HEK293 (cell line): ENCODE data around the gene MCF2L.

Experiments used
- KLF1 ChIP-seq: fragments of 450-650 bp; formaldehyde crosslinking; IDR thresholded peaks from 2 replicates; pipeline ENCODE4 v1.5.1; 2016; ENCODE audit warnings: missing biosample characterization, missing genetic modification characterization
- KLF10 ChIP-seq: fragments of 450-650 bp; IDR thresholded peaks from 2 replicates; pipeline ENCODE4 v1.5.1; 2018; ENCODE audit warnings: missing biosample characterization, mild to moderate bottlenecking, missing genetic modification characterization
- OSR2 ChIP-seq: fragments of 450-650 bp; formaldehyde crosslinking; IDR thresholded peaks from 2 replicates; pipeline ENCODE4 v1.5.1; 2016; ENCODE audit warnings: missing biosample characterization, missing genetic modification characterization
- ZBTB21 ChIP-seq: fragments of 450-650 bp; formaldehyde crosslinking; IDR thresholded peaks from 2 replicates; pipeline ENCODE4 v1.5.1; 2017; ENCODE audit warnings: missing biosample characterization, missing genetic modification characterization
- ZBTB7A ChIP-seq: fragments of 450-650 bp; formaldehyde crosslinking; IDR thresholded peaks from 2 replicates; pipeline ENCODE4 v1.5.1; 2016; ENCODE audit warnings: low read depth, missing biosample characterization, missing genetic modification characterization
- ZEB2 ChIP-seq: fragments of 450-650 bp; formaldehyde crosslinking; IDR thresholded peaks from 2 replicates; pipeline ENCODE4 v1.5.1; 2016; ENCODE audit warnings: missing biosample characterization, missing genetic modification characterization
- ZFP69B ChIP-seq: fragments of 450-650 bp; formaldehyde crosslinking; IDR thresholded peaks from 2 replicates; pipeline ENCODE4 v1.5.1; 2016; ENCODE audit warnings: missing biosample characterization, missing genetic modification characterization
- ZNF404 ChIP-seq: fragments of 450-650 bp; formaldehyde crosslinking; IDR thresholded peaks from 2 replicates; pipeline ENCODE4 v1.5.1; 2017; ENCODE audit warnings: missing biosample characterization, missing genetic modification characterization
- ZNF426 ChIP-seq: fragments of 450-650 bp; formaldehyde crosslinking; IDR thresholded peaks from 2 replicates; pipeline ENCODE4 v1.5.1; 2017; ENCODE audit warnings: missing biosample characterization, missing genetic modification characterization, mild to moderate bottlenecking, inconsistent platforms, moderate library complexity
- ZNF433 ChIP-seq: fragments of 450-650 bp; formaldehyde crosslinking; IDR thresholded peaks from 2 replicates; pipeline ENCODE4 v1.5.1; 2016; ENCODE audit warnings: missing biosample characterization, missing genetic modification characterization, low read depth
- ZNF548 ChIP-seq: fragments of 450-650 bp; formaldehyde crosslinking; IDR thresholded peaks from 2 replicates; pipeline ENCODE4 v1.5.1; 2016; ENCODE audit warnings: missing biosample characterization, missing genetic modification characterization
- ZNF654 ChIP-seq: fragments of 450-650 bp; formaldehyde crosslinking; IDR thresholded peaks from 2 replicates; pipeline ENCODE4 v1.5.1; 2016; ENCODE audit warnings: low read depth, missing biosample characterization, missing genetic modification characterization
- TF ChIP-seq, protein P1 (sequence below): fragments of 450-650 bp; formaldehyde crosslinking; IDR thresholded peaks from 2 replicates; pipeline ENCODE4 v1.5.1; 2016; ENCODE audit warnings: missing biosample characterization, missing genetic modification characterization
- TF ChIP-seq, protein P2 (sequence below): fragments of 450-650 bp; formaldehyde crosslinking; IDR thresholded peaks from 2 replicates; pipeline ENCODE4 v1.5.1; 2016; ENCODE audit warnings: missing biosample characterization, missing genetic modification characterization
- TF ChIP-seq, protein P3 (sequence below): fragments of 450-650 bp; formaldehyde crosslinking; IDR thresholded peaks from 2 replicates; pipeline ENCODE4 v1.5.1; 2016; ENCODE audit warnings: missing biosample characterization, missing genetic modification characterization
- TF ChIP-seq, protein P4 (sequence below): fragments of 450-650 bp; formaldehyde crosslinking; IDR thresholded peaks from 2 replicates; pipeline ENCODE4 v1.5.1; 2016; ENCODE audit warnings: missing biosample characterization, missing genetic modification characterization
- TF ChIP-seq, protein P5 (sequence below): fragments of 450-650 bp; formaldehyde crosslinking; conservative IDR thresholded peaks from 2 replicates; pipeline ENCODE4 v1.5.1; 2016; ENCODE audit warnings: low read depth, missing biosample characterization, missing genetic modification characterization
- TF ChIP-seq, protein P6 (sequence below): fragments of 450-650 bp; formaldehyde crosslinking; IDR thresholded peaks from 2 replicates; pipeline ENCODE4 v1.5.0; 2017; ENCODE audit warnings: missing biosample characterization, missing genetic modification characterization, borderline replicate concordance
- TF ChIP-seq, protein P7 (sequence below): fragments of 450-650 bp; formaldehyde crosslinking; IDR thresholded peaks from 2 replicates; pipeline ENCODE4 v1.5.1; 2016; ENCODE audit warnings: missing biosample characterization, missing genetic modification characterization

Gene MCF2L

DNA sequence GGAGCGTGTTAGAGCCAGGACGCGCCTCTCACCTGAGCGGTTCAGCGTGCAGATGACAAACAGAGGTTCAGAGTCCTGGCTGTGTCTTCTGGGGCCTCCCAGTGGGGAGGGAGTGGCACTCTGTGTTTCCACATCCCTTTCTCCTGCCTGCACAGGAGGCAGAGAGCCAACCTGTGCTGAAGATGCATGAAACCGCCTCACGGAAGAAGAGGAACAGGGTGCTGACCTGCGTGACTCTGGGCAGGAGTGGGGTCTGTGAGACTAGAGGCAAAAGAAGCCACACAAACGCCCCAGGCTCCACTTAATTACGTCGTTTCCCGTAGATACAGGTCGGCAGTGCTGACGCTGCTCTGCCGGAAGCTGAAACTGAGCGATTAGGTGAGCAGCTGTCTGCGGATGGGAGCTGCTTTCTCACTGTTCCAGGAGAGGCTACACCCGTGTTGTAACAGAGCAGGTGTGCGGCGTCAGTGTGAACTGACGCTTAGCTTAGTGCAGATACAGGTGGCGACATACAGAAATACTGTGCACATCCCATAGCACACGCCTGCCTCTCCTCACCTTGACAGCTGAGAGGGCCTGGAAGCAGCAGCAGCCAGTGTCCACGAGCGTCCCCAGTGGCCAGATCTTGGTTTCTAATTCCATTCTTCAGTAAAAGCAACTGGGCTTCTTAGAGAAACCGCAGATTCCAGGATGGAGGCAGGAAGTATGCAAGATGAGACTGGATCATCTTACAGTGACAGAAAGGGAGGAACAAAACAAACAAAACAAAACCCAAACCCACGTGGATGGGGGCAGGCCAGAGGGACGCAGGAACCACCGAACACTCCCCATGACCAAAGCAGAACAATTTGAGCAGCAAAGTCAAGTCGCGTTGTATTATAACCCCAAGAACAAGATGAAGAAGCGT is 37.7 kb upstream of the MCF2L start (continued):
- TF ChIP-seq ZNF433 (tag by site-specific recombination) = no peak
- TF ChIP-seq, protein P1, sequence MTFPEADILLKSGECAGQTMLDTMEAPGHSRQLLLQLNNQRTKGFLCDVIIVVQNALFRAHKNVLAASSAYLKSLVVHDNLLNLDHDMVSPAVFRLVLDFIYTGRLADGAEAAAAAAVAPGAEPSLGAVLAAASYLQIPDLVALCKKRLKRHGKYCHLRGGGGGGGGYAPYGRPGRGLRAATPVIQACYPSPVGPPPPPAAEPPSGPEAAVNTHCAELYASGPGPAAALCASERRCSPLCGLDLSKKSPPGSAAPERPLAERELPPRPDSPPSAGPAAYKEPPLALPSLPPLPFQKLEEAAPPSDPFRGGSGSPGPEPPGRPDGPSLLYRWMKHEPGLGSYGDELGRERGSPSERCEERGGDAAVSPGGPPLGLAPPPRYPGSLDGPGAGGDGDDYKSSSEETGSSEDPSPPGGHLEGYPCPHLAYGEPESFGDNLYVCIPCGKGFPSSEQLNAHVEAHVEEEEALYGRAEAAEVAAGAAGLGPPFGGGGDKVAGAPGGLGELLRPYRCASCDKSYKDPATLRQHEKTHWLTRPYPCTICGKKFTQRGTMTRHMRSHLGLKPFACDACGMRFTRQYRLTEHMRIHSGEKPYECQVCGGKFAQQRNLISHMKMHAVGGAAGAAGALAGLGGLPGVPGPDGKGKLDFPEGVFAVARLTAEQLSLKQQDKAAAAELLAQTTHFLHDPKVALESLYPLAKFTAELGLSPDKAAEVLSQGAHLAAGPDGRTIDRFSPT = no peak
- TF ChIP-seq, protein P2, sequence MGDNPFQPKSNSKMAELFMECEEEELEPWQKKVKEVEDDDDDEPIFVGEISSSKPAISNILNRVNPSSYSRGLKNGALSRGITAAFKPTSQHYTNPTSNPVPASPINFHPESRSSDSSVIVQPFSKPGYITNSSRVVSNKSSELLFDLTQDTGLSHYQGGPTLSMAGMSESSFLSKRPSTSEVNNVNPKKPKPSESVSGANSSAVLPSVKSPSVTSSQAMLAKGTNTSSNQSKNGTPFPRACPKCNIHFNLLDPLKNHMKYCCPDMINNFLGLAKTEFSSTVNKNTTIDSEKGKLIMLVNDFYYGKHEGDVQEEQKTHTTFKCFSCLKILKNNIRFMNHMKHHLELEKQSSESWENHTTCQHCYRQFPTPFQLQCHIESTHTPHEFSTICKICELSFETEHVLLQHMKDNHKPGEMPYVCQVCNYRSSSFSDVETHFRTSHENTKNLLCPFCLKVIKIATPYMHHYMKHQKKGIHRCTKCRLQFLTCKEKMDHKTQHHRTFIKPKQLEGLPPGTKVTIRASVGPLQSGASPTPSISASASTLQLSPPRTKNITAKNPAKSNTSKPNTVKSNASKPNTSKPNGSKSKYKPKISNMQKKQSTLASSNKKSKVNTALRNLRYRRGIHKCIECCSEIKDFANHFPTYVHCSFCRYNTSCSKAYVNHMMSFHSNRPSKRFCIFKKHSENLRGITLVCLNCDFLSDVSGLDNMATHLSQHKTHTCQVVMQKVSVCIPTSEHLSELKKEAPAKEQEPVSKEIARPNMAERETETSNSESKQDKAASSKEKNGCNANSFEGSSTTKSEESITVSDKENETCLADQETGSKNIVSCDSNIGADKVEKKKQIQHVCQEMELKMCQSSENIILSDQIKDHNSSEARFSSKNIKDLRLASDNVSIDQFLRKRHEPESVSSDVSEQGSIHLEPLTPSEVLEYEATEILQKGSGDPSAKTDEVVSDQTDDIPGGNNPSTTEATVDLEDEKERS (tag by site-specific recombination) = peak; percentile 6; the same call in 1 of the 2 replicates
- TF ChIP-seq ZNF426 (tag by site-specific recombination) = no peak
- TF ChIP-seq, protein P3, sequence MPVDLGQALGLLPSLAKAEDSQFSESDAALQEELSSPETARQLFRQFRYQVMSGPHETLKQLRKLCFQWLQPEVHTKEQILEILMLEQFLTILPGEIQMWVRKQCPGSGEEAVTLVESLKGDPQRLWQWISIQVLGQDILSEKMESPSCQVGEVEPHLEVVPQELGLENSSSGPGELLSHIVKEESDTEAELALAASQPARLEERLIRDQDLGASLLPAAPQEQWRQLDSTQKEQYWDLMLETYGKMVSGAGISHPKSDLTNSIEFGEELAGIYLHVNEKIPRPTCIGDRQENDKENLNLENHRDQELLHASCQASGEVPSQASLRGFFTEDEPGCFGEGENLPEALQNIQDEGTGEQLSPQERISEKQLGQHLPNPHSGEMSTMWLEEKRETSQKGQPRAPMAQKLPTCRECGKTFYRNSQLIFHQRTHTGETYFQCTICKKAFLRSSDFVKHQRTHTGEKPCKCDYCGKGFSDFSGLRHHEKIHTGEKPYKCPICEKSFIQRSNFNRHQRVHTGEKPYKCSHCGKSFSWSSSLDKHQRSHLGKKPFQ (tag by site-specific recombination) = peak; percentile 75; the same call in 1 of the 2 replicates
- no peak for TF ChIP-seq KLF1
- TF ChIP-seq OSR2 (tag by site-specific recombination) = peak; percentile 70
- no peak for TF ChIP-seq ZNF654
- TF ChIP-seq ZNF404 = no peak
- TF ChIP-seq, protein P4, sequence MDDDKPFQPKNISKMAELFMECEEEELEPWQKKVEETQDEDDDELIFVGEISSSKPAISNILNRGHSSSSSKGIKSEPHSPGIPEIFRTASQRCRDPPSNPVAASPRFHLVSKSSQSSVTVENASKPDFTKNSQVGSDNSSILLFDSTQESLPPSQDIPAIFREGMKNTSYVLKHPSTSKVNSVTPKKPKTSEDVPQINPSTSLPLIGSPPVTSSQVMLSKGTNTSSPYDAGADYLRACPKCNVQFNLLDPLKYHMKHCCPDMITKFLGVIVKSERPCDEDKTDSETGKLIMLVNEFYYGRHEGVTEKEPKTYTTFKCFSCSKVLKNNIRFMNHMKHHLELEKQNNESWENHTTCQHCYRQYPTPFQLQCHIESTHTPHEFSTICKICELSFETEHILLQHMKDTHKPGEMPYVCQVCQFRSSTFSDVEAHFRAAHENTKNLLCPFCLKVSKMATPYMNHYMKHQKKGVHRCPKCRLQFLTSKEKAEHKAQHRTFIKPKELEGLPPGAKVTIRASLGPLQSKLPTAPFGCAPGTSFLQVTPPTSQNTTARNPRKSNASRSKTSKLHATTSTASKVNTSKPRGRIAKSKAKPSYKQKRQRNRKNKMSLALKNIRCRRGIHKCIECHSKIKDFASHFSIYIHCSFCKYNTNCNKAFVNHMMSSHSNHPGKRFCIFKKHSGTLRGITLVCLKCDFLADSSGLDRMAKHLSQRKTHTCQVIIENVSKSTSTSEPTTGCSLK (tag by site-specific recombination) = no peak
- TF ChIP-seq, protein P5, sequence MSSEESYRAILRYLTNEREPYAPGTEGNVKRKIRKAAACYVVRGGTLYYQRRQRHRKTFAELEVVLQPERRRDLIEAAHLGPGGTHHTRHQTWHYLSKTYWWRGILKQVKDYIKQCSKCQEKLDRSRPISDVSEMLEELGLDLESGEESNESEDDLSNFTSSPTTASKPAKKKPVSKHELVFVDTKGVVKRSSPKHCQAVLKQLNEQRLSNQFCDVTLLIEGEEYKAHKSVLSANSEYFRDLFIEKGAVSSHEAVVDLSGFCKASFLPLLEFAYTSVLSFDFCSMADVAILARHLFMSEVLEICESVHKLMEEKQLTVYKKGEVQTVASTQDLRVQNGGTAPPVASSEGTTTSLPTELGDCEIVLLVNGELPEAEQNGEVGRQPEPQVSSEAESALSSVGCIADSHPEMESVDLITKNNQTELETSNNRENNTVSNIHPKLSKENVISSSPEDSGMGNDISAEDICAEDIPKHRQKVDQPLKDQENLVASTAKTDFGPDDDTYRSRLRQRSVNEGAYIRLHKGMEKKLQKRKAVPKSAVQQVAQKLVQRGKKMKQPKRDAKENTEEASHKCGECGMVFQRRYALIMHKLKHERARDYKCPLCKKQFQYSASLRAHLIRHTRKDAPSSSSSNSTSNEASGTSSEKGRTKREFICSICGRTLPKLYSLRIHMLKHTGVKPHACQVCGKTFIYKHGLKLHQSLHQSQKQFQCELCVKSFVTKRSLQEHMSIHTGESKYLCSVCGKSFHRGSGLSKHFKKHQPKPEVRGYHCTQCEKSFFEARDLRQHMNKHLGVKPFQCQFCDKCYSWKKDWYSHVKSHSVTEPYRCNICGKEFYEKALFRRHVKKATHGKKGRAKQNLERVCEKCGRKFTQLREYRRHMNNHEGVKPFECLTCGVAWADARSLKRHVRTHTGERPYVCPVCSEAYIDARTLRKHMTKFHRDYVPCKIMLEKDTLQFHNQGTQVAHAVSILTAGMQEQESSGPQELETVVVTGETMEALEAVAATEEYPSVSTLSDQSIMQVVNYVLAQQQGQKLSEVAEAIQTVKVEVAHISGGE (tag by site-specific recombination) = no peak
- TF ChIP-seq ZBTB7A = no peak
- TF ChIP-seq ZNF548 (tag by site-specific recombination) = no peak
- TF ChIP-seq ZEB2 (tag by site-specific recombination) = 0 out of 2 replicates have a peak, but pooled peaks have one; percentile 38
- TF ChIP-seq, protein P6, sequence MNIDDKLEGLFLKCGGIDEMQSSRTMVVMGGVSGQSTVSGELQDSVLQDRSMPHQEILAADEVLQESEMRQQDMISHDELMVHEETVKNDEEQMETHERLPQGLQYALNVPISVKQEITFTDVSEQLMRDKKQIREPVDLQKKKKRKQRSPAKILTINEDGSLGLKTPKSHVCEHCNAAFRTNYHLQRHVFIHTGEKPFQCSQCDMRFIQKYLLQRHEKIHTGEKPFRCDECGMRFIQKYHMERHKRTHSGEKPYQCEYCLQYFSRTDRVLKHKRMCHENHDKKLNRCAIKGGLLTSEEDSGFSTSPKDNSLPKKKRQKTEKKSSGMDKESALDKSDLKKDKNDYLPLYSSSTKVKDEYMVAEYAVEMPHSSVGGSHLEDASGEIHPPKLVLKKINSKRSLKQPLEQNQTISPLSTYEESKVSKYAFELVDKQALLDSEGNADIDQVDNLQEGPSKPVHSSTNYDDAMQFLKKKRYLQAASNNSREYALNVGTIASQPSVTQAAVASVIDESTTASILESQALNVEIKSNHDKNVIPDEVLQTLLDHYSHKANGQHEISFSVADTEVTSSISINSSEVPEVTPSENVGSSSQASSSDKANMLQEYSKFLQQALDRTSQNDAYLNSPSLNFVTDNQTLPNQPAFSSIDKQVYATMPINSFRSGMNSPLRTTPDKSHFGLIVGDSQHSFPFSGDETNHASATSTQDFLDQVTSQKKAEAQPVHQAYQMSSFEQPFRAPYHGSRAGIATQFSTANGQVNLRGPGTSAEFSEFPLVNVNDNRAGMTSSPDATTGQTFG (tag by site-specific recombination) = no peak
- TF ChIP-seq ZFP69B = no peak
- 0 out of 2 replicates have a peak, but pooled peaks have one; percentile 24 for TF ChIP-seq ZBTB21 (tag by site-specific recombination)
- TF ChIP-seq KLF10 (tag by site-specific recombination) = no peak
- TF ChIP-seq, protein P7, sequence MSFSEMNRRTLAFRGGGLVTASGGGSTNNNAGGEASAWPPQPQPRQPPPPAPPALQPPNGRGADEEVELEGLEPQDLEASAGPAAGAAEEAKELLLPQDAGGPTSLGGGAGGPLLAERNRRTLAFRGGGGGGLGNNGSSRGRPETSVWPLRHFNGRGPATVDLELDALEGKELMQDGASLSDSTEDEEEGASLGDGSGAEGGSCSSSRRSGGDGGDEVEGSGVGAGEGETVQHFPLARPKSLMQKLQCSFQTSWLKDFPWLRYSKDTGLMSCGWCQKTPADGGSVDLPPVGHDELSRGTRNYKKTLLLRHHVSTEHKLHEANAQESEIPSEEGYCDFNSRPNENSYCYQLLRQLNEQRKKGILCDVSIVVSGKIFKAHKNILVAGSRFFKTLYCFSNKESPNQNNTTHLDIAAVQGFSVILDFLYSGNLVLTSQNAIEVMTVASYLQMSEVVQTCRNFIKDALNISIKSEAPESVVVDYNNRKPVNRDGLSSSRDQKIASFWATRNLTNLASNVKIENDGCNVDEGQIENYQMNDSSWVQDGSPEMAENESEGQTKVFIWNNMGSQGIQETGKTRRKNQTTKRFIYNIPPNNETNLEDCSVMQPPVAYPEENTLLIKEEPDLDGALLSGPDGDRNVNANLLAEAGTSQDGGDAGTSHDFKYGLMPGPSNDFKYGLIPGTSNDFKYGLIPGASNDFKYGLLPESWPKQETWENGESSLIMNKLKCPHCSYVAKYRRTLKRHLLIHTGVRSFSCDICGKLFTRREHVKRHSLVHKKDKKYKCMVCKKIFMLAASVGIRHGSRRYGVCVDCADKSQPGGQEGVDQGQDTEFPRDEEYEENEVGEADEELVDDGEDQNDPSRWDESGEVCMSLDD (tag by site-specific recombination) = no peak
